ENCODE measurements around the gene CNKSR3.

DNA sequence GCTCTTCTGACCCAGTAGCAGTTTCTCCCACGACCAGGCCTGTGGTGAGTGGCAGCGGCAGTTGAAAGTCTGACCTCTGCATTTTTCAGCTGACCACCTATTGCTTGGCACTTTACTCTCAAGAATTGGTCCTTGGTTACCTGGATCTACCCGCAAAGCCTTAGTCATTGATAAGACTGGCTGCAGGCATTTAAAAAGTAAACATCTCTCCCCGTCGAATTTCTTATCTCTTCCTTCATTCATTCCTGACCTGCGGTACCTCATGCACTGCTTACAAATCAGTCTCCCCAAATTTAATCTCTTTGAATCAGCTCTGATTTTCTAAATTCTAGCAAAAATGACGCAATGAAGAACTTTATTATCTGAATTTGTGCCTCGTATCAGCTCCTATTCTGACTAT, 127.7 kb downstream of the CNKSR3 start:
- TF ChIP-seq JUN (IDR thresholded peaks at IDR 0.05; ENCODE audit: low read depth, low read length) (no peak), SRF (IDR thresholded peaks at IDR 0.05; ENCODE audit: low read depth, low read length) (no peak), EZH2 (IDR thresholded peaks at IDR 0.05; ENCODE audit: low read depth, low read length, severe bottlenecking) (no peak), RFX5 (IDR thresholded peaks at IDR 0.05; ENCODE audit: borderline replicate concordance, low read depth, low read length) (no peak), RXRA (IDR thresholded peaks at IDR 0.05; ENCODE audit: insufficient read depth, low read depth, low read length) (no peak)
- TF ChIP-seq, protein P1, sequence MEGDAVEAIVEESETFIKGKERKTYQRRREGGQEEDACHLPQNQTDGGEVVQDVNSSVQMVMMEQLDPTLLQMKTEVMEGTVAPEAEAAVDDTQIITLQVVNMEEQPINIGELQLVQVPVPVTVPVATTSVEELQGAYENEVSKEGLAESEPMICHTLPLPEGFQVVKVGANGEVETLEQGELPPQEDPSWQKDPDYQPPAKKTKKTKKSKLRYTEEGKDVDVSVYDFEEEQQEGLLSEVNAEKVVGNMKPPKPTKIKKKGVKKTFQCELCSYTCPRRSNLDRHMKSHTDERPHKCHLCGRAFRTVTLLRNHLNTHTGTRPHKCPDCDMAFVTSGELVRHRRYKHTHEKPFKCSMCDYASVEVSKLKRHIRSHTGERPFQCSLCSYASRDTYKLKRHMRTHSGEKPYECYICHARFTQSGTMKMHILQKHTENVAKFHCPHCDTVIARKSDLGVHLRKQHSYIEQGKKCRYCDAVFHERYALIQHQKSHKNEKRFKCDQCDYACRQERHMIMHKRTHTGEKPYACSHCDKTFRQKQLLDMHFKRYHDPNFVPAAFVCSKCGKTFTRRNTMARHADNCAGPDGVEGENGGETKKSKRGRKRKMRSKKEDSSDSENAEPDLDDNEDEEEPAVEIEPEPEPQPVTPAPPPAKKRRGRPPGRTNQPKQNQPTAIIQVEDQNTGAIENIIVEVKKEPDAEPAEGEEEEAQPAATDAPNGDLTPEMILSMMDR (IDR thresholded peaks at IDR 0.05; ENCODE audit: control extremely low read depth in 1 of 3, insufficient read depth in 1 of 3, low read depth in 1 of 3, low read length in 3 of 3), result no peak
- TF ChIP-seq, protein P2, sequence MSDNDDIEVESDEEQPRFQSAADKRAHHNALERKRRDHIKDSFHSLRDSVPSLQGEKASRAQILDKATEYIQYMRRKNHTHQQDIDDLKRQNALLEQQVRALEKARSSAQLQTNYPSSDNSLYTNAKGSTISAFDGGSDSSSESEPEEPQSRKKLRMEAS (IDR thresholded peaks at IDR 0.05), result no peak
